Lung (tissue), 12 donors: ENCODE measurements around the gene ZNHIT6. TPM values are rescaled to one million over a fixed set of nuclear protein-coding genes. Genes with fewer than 3 reads are reported as not detected.
"Not testable (repeated sequence)": the region's sequence is repeated elsewhere in the genome, so short reads cannot be mapped to it uniquely, and the experiment has no call there.

Experiments used
- ATAC-seq: fragments of 200-7000 bp; cut with Tn5 transposase; one replicate; pipeline ENCODE4 v1.9.1; 2020; ENCODE audit warnings: moderate number of reproducible peaks; ENCODE audit not compliant: insufficient read depth, low FRiP score
- DNase-seq, 3 donors: peaks; one replicate each; pipeline ENCODE4 v3.0.0-alpha.2; 2013 to 2017
- H3K27ac ChIP-seq, 2 donors: one replicate each; pipeline ENCODE4 v1.5.1; 2013; ENCODE audit warnings: mild to moderate bottlenecking in 2 of 2, moderate library complexity in 2 of 2, control low read depth in 1 of 2, inconsistent platforms in 1 of 2, low read depth in 1 of 2, low read length in 1 of 2
- H3K27me3 ChIP-seq, 3 donors: one replicate each; pipeline ENCODE4 v1.5.1; 2013; ENCODE audit warnings: low read length in 2 of 3; ENCODE audit not compliant: control insufficient read depth in 3 of 3, insufficient read depth in 3 of 3
- H3K36me3 ChIP-seq, 4 donors: one replicate each; pipeline ENCODE4 v1.5.1; 2013; ENCODE audit warnings: low read length in 4 of 4, mild to moderate bottlenecking in 1 of 4, moderate library complexity in 1 of 4; ENCODE audit not compliant: control insufficient read depth in 4 of 4, insufficient read depth in 4 of 4
- H3K4me1 ChIP-seq, 5 donors: one replicate each; pipeline ENCODE4 v1.5.1; 2013; ENCODE audit warnings: low read length in 5 of 5, mild to moderate bottlenecking in 2 of 5, moderate library complexity in 1 of 5; ENCODE audit not compliant: control insufficient read depth in 5 of 5, insufficient read depth in 5 of 5
- H3K4me3 ChIP-seq: one replicate; pipeline ENCODE4 v1.5.1; 2013; ENCODE audit warnings: mild to moderate bottlenecking, control low read depth, moderate library complexity
- H3K9ac ChIP-seq, 2 donors: one replicate each; pipeline ENCODE4 v1.5.1; 2013; ENCODE audit warnings: low read length in 2 of 2, control low read depth in 1 of 2; ENCODE audit not compliant: insufficient read depth in 1 of 2
- H3K9me3 ChIP-seq, 4 donors: one replicate each; pipeline ENCODE4 v1.5.1; 2013; ENCODE audit warnings: low read length in 3 of 4, mild to moderate bottlenecking in 1 of 4, moderate library complexity in 1 of 4; ENCODE audit not compliant: control insufficient read depth in 4 of 4, insufficient read depth in 3 of 4
- WGBS, 2 donors: extraction: QIAGEN DNeasy Blood & Tissue Kit; methylation state at CpG; one replicate each; pipeline ENCODE4 v1.1.7; 2013; 5-methylcytosine and 5-hydroxymethylcytosine counted together
- polyA plus RNA-seq, 2 donors: library from polyadenylated mRNA; stranded (reverse); fragments of 200-250 nt; gene quantifications; one replicate each; pipeline ENCODE4 v1.2.1, GENCODE V29; 2013
- total RNA-seq, 2 donors: library from RNA; depleted of rRNA in 1 of 2; stranded (reverse); fragments of >200 nt in 1 of 2; gene quantifications; one replicate each; pipeline ENCODE4 v1.2.1, GENCODE V29; 2014 to 2021
- TF ChIP-seq, protein P1 (sequence below): IDR thresholded peaks from 2 replicates; pipeline ENCODE4 v1.5.1; 2012; ENCODE audit warnings: mild to moderate bottlenecking; ENCODE audit errors: control extremely low read depth, extremely low read depth
- donor health status: control.
- donor health status: control.
- donor health status: Bipolar disorder and iron deficiency.
- donor health status: healthy.
- donor health status: DM: yes; HTN: yes; CAD: no.

The ZNHIT6 gene
- total and polyA plus RNA-seq, 4 donors, result 8.7 to 17.7 (median 10.1) TPM

DNA sequence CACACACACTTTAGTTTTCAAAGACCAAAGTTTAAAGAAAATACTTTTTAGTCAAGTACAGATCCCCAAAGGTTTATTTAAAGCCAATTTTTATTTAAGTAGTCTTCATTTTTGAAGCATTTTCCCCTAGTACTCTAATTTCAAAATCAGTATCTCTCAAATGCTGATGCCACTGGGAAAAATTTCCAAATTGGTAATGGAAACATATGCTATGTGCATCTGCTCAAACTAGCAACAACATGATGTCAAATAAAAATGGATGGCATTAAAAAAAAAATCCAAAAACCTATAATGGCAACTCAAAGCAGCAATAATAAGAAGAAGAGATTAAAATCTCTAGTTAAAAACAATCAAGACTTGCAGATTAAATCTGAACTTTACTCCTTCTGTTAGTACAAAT, 58.6 kb downstream of the ZNHIT6 start:
- no peak for ATAC-seq
- no peak overlapping the region for H3K4me3 ChIP-seq
- H3K4me1 ChIP-seq, result no peaks in the 10 kb centered on the region
- no peak overlapping the region for H3K27ac ChIP-seq
- no peaks in the 10 kb centered on the region for H3K27me3 ChIP-seq
- peaks cover 5 to 9% (median 8%) of the 10 kb centered on the region in 4 donors for H3K36me3 ChIP-seq
- H3K9ac ChIP-seq, result no peak overlapping the region
- no peak for DNase-seq
- peaks cover 0 to 4% (median 1%) of the 10 kb centered on the region in 4 donors for H3K9me3 ChIP-seq
- TF ChIP-seq, protein P1, sequence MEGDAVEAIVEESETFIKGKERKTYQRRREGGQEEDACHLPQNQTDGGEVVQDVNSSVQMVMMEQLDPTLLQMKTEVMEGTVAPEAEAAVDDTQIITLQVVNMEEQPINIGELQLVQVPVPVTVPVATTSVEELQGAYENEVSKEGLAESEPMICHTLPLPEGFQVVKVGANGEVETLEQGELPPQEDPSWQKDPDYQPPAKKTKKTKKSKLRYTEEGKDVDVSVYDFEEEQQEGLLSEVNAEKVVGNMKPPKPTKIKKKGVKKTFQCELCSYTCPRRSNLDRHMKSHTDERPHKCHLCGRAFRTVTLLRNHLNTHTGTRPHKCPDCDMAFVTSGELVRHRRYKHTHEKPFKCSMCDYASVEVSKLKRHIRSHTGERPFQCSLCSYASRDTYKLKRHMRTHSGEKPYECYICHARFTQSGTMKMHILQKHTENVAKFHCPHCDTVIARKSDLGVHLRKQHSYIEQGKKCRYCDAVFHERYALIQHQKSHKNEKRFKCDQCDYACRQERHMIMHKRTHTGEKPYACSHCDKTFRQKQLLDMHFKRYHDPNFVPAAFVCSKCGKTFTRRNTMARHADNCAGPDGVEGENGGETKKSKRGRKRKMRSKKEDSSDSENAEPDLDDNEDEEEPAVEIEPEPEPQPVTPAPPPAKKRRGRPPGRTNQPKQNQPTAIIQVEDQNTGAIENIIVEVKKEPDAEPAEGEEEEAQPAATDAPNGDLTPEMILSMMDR, result no peak

DNA sequence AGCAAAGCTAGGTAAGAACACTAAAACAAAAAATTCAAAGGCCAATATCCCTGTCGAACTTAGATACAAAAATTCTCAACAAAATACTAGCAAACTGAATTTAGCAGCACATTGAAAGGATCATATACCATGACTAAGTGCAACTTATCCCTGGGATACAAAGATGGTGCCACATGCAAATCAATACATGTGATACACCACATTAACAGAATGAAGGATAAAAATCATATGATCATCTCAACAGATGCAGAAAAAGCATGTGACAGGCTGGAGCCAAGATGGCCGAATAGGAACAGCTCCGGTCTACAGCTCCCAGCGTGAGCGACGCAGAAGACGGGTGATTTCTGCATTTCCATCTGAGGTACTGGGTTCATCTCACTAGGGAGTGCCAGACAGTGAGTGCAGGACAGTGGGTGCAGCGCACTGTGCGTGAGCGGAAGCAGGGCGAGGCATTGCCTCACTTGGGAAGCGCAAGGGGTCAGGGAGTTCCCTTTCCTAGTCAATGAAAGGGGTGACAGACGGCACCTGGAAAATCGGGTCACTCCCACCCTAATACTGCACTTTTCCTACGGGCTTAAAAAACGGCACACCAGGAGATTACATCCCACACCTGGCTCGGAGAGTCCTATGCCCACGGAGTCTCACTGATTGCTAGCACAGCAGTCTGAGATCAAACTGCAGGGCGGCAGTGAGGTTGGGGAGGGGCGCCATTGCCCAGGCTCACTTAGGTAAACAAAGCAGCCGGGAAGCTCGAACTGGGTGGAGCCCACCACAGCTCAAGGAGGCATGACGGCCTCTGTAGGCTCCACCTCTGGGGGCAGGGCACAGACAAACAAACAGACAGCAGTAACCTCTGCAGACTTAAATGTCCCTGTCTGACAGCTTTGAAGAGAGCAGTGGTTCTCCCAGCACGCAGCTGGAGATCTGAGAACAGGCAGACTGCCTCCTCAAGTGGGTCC, 66.4 kb downstream of the ZNHIT6 start:
- H3K27me3 ChIP-seq, H3K9ac ChIP-seq, H3K4me3 ChIP-seq, H3K9me3 ChIP-seq, ATAC-seq, H3K4me1 ChIP-seq, H3K27ac ChIP-seq, DNase-seq: not testable (repeated sequence)
- WGBS, 2 donors, result 79 to 88% methylated on average over 24 of the region's 24 CpGs
- H3K36me3 ChIP-seq, result peaks cover 0 to 11% (median 5%) of the 10 kb centered on the region in 4 donors

DNA sequence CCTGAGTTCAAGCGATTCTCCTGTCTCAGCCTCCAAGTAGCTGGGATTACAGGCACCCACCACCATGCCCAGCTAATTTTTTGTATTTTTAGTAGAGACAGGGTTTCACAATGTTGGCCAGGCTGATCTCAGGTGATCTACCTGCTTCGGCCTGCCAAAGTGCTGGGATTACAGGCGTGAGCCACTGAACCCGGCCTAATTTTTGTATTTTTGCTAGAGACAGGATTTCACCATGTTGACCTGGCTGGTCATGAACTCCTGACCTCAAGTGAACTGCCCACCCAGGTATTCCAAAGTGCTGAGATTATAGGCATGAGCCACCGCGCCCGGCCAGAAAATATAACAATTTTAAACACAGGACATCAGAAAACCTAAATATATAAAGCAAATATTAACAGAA, 68.3 kb downstream of the ZNHIT6 start:
- DNase-seq, H3K9me3 ChIP-seq, H3K27ac ChIP-seq, H3K4me1 ChIP-seq, ATAC-seq, H3K9ac ChIP-seq, H3K27me3 ChIP-seq, H3K4me3 ChIP-seq: not testable (repeated sequence)
- peaks cover 0 to 11% (median 6%) of the 10 kb centered on the region in 4 donors for H3K36me3 ChIP-seq
- 90 to 98% methylated on average over 7 of the region's 7 CpGs for WGBS, 2 donors

DNA sequence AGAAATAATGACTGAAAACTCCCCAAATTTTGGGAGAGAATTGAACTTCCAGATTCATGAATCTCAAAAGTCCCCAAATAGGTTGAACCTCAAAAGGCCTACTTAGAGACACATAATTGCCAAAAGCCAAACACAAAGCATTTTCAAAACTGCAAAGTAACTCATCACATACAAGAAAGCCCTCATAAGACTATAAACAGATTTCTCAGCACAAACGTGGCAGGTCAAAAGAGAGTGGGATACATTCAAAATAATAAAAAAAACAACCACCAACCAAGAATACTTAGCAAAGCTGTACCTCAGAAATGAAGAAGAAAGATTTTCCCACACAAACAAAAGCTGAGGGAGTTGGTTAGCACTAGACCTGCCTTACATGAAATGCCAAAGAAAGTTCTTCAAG, 69.8 kb downstream of the ZNHIT6 start:
- DNase-seq (no peak), ATAC-seq (no peak)
- peaks cover 5 to 8% (median 5%) of the 10 kb centered on the region in 4 donors for H3K9me3 ChIP-seq
- H3K4me1 ChIP-seq, result no peaks in the 10 kb centered on the region
- TF ChIP-seq, protein P1, result no peak
- 73 to 83% methylated on average over 1 of the region's 1 CpG for WGBS, 2 donors
- H3K27me3 ChIP-seq, result no peaks in the 10 kb centered on the region
- no peak overlapping the region for H3K9ac ChIP-seq
- peaks cover 0 to 11% (median 6%) of the 10 kb centered on the region in 4 donors for H3K36me3 ChIP-seq
- H3K27ac ChIP-seq, result no peak overlapping the region
- no peak overlapping the region for H3K4me3 ChIP-seq
